ENCODE results near the gene ARL5B. TPM values are rescaled to one million over a fixed set of nuclear protein-coding genes. Genes with fewer than 3 reads are reported as not detected.

Gene ARL5B
- total RNA-seq, 2 experiments from 2014 or later, result 12.4 to 13.3 TPM

DNA sequence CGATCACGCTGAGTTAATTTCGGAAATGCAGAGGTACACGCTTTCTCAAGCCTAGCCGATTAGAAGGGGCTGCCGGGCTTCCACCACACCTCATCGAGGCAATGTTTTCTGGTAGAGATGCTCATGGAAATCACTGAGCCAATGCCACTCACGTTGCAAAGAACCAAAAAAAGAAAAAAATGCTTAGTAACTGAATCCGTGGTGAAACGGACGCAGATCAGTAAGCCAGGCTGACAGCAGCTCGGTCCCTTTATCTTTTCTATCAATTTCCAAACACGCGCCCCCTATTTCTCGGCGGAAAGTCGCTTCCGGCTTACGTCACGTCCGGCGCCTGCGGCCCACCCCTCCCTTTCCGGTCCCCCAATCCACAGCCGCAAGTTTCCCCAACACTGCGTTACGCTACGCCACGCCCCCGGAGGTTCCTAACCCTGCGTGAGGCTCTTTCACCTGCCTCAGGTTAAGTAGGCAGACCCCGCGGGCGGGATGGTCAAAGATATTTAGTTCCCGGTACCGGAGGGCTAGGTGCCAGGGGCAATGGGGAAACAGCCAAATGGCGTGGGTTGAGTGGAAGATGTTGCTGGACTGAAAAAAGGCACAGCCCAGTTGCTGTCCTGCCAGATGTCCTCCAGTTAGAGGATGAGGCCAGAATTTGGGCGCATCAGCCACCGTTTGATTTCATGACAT, 7.8 kb upstream of the ARL5B start, which contains the start of gene NSUN6:
Gene NSUN6, minus strand, starts transcription at position 264 of the 684 bp plus-strand sequence. CDS start 384 bp downstream, outside the sequence.
- intact Hi-C loops (cut with DNase I, micrococcal nuclease), result loop anchor here (1.0 to 10.0 kb wide), 5 partner anchors 8 to 1834 kb away; partner anchors contain the start of genes ARL5B (in 2 of the 2), RSU1 (in 1 of the 2) and STAM (in 1 of the 2)
- Mint-ChIP-seq H3K4me1 (ENCODE audit: low read depth) (peaks cover 45% of the 10 kb centered on the region), H3K27me3 (no peaks in the 10 kb centered on the region), H3K36me3 (ENCODE audit: low read depth) (peaks cover 43% of the 10 kb centered on the region), H3K9me3 (no peaks in the 10 kb centered on the region), H3K4me3 (peak within 1 kb of the TSS; percentile 98), H3K27ac (peak within 1 kb of the TSS; percentile 97)
- Histone ChIP-seq H3K27me3 (ENCODE audit: control insufficient read depth in 1 of 2, insufficient read depth in 2 of 2, low read length in 2 of 2) (no peaks in the 10 kb centered on the region), H3K9me3 (ENCODE audit: control insufficient read depth in 1 of 2, insufficient read depth in 1 of 2, low read length in 2 of 2) (no peaks in the 10 kb centered on the region), H3K27ac (ENCODE audit: low read depth in 1 of 2, low read length in 2 of 2) (peak within 1 kb of the TSS; percentile 92 to 97), H3K36me3 (ENCODE audit: insufficient read depth, low read length) (peaks cover 4% of the 10 kb centered on the region), H3K4me1 (ENCODE audit: insufficient read depth, low read length) (peaks cover 15% of the 10 kb centered on the region), H3K4me3 (ENCODE audit: low read length) (peak within 1 kb of the TSS; percentile 68)
- POLR2A ChIA-PET, result interaction anchor here (0.6 to 5.5 kb wide), 5 partner anchors 8 to 1834 kb away, joined by 3 to 27 read pairs (median 3); partner anchors contain the start of genes ARL5B and RSU1
- ATAC-seq (ENCODE audit: poor library complexity) (peak; percentile 94), DNase-seq (peak; percentile 88 to 97 (median 92))
- TF ChIP-seq, protein P1, sequence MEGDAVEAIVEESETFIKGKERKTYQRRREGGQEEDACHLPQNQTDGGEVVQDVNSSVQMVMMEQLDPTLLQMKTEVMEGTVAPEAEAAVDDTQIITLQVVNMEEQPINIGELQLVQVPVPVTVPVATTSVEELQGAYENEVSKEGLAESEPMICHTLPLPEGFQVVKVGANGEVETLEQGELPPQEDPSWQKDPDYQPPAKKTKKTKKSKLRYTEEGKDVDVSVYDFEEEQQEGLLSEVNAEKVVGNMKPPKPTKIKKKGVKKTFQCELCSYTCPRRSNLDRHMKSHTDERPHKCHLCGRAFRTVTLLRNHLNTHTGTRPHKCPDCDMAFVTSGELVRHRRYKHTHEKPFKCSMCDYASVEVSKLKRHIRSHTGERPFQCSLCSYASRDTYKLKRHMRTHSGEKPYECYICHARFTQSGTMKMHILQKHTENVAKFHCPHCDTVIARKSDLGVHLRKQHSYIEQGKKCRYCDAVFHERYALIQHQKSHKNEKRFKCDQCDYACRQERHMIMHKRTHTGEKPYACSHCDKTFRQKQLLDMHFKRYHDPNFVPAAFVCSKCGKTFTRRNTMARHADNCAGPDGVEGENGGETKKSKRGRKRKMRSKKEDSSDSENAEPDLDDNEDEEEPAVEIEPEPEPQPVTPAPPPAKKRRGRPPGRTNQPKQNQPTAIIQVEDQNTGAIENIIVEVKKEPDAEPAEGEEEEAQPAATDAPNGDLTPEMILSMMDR (IDR thresholded peaks at IDR 0.05), result no peak
- CTCF ChIA-PET, result interaction anchor here (1.0 kb wide), 1 partner anchor 27 kb away, joined by 3 read pairs; no protein-coding TSS in a partner anchor

DNA sequence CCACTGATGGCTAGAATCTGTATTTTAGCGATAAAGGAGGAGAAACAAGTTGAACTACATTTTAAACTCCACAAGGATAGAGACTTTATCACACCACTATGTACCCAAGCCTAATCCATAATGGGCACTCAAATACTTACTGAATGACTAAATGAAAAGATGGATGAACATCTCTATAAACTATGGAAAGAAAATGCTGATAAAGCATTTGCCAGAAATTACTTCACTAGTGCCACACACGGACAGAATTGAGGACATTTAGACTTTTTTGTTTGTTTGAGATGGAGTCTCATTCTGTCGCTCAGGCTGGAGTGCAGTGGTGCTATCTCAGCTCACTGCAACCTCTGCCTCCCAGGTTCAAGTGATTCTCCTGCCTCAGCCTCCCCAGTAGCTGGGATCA, 6.1 kb upstream of the ARL5B start:
- Histone ChIP-seq H3K4me3 (ENCODE audit: low read length) (no peak overlapping the region), H3K36me3 (ENCODE audit: insufficient read depth, low read length) (peaks cover 4% of the 10 kb centered on the region), H3K9me3 (ENCODE audit: control insufficient read depth in 1 of 2, insufficient read depth in 1 of 2, low read length in 2 of 2) (no peaks in the 10 kb centered on the region), H3K4me1 (ENCODE audit: insufficient read depth, low read length) (peaks cover 11% of the 10 kb centered on the region), H3K27me3 (ENCODE audit: control insufficient read depth in 1 of 2, insufficient read depth in 2 of 2, low read length in 2 of 2) (no peaks in the 10 kb centered on the region), H3K27ac (ENCODE audit: low read depth in 1 of 2, low read length in 2 of 2) (no peak overlapping the region)
- ATAC-seq (ENCODE audit: poor library complexity) (no peak), DNase-seq (no peak)
- Mint-ChIP-seq H3K4me1 (ENCODE audit: low read depth) (peaks cover 46% of the 10 kb centered on the region), H3K27me3 (no peaks in the 10 kb centered on the region), H3K9me3 (no peaks in the 10 kb centered on the region), H3K4me3 (peak overlapping the region; percentile 58), H3K36me3 (ENCODE audit: low read depth) (peaks cover 36% of the 10 kb centered on the region), H3K27ac (peak overlapping the region; percentile 97)
- TF ChIP-seq, protein P1 (IDR thresholded peaks at IDR 0.05), result no peak
- POLR2A ChIA-PET, result no interaction called here
- CTCF ChIA-PET, result interaction anchor here (0.7 kb wide), 1 partner anchor 1840 kb away, joined by 3 read pairs; no protein-coding TSS in a partner anchor
- intact Hi-C loops (cut with DNase I, micrococcal nuclease), result loop anchor here in 1 of 2 experiments (5.0 to 10.0 kb wide), 3 partner anchors 1008 to 1836 kb away; partner anchors contain the start of genes RSU1 and STAM

DNA sequence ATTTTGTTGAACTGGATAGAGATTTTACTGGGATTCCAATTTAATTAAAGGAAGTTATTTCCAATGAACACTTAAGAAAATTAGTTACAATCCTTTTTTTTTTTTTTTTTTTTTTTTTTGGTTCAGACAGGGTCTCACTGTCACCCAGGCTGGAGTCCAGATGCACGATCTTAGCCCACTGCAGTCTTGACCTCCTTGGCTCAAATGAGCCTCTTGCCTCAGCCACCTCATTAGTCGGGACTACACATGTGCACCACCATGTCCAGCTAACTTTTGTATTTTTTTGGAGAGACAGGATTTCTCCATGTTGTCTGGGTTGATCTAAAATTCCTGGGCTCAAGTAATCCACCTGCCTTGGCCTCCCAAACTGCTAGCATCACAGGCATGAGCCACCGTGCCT, 2.5 kb upstream of the ARL5B start:
- no peak for DNase-seq
- Histone ChIP-seq H3K4me3 (ENCODE audit: low read length) (no peak overlapping the region), H3K27ac (ENCODE audit: low read depth in 1 of 2, low read length in 2 of 2) (no peak overlapping the region), H3K27me3 (ENCODE audit: control insufficient read depth in 1 of 2, insufficient read depth in 2 of 2, low read length in 2 of 2) (no peaks in the 10 kb centered on the region), H3K9me3 (ENCODE audit: control insufficient read depth in 1 of 2, insufficient read depth in 1 of 2, low read length in 2 of 2) (no peaks in the 10 kb centered on the region), H3K4me1 (ENCODE audit: insufficient read depth, low read length) (peaks cover 16% of the 10 kb centered on the region), H3K36me3 (ENCODE audit: insufficient read depth, low read length) (peaks cover 4% of the 10 kb centered on the region)
- ATAC-seq (ENCODE audit: poor library complexity), result no peak
- H3K27ac Mint-ChIP-seq, result no peak overlapping the region
- H3K4me1 Mint-ChIP-seq (ENCODE audit: low read depth), result peaks cover 42% of the 10 kb centered on the region
- TF ChIP-seq, protein P1 (IDR thresholded peaks at IDR 0.05), result no peak
- no peaks in the 10 kb centered on the region for H3K27me3 Mint-ChIP-seq
- H3K4me3 Mint-ChIP-seq, result peak overlapping the region; percentile 51
- ChIA-PET CTCF (no interaction called here), POLR2A (no interaction called here)
- H3K36me3 Mint-ChIP-seq (ENCODE audit: low read depth), result peaks cover 39% of the 10 kb centered on the region
- H3K9me3 Mint-ChIP-seq, result no peaks in the 10 kb centered on the region
- intact Hi-C loops (cut with DNase I, micrococcal nuclease), result loop anchor here (5.0 to 10.0 kb wide), 3 partner anchors 74 to 1222 kb away; partner anchors contain the start of gene STAM (in 1 of the 2)
